ENCODE data around the gene ZNF385C. TPM values are rescaled to one million over a fixed set of nuclear protein-coding genes. Genes with fewer than 3 reads are reported as not detected.
A peak's percentile ranks its signal among the peaks of the same experiment; 100 is the strongest.

Gene ZNF385C
- total and polyA plus RNA-seq, 2 of the 13 experiments (the other 11 are each of a cell fraction or from before 2014, with no cell fraction given), result 2.3 to 6.1 TPM

- TF ChIP-seq HMGXB3 (CRISPR knock-in tag; IDR thresholded peaks at IDR 0.05; ENCODE audit: borderline replicate concordance) (no peak), HNRNPL (IDR thresholded peaks at IDR 0.05; ENCODE audit: low read depth, low read length) (no peak), ZNF691 (CRISPR knock-in tag; IDR thresholded peaks at IDR 0.05; ENCODE audit: borderline replicate concordance, low read depth) (no peak), SP5 (CRISPR knock-in tag; IDR thresholded peaks at IDR 0.05; ENCODE audit: borderline replicate concordance, low read depth) (peak; percentile 20; the same call in 1 of the 2 replicates), GATA4 (IDR thresholded peaks at IDR 0.05; ENCODE audit: borderline replicate concordance, low read depth) (no peak), HNF4A (CRISPR knock-in tag; IDR thresholded peaks at IDR 0.05) (peak; percentile 72), CC2D1A (CRISPR knock-in tag; IDR thresholded peaks at IDR 0.05) (no peak), ZNF678 (CRISPR knock-in tag; IDR thresholded peaks at IDR 0.05) (no peak), POLR2A (IDR thresholded peaks at IDR 0.05; ENCODE audit: insufficient read depth in 1 of 2, low read depth in 2 of 2, low read length in 2 of 2) (no peak), ZKSCAN1 (IDR thresholded peaks at IDR 0.05; ENCODE audit: low read length) (no peak), PHB2 (IDR thresholded peaks at IDR 0.05; ENCODE audit: partially characterized antibody) (no peak), PTBP1 (IDR thresholded peaks at IDR 0.05; ENCODE audit: low read depth, low read length, poor library complexity, severe bottlenecking) (no peak), GTF2F1 (IDR thresholded peaks at IDR 0.05; ENCODE audit: low read length) (no peak), CTCF (CRISPR knock-in tag; IDR thresholded peaks at IDR 0.05) (no peak), ZNF251 (CRISPR knock-in tag; IDR thresholded peaks at IDR 0.05) (no peak), ZNF660 (CRISPR knock-in tag; IDR thresholded peaks at IDR 0.05; ENCODE audit: borderline replicate concordance, low read depth) (no peak), ZNF281 (CRISPR knock-in tag; IDR thresholded peaks at IDR 0.05; ENCODE audit: borderline replicate concordance) (no peak), CENPX (CRISPR knock-in tag; IDR thresholded peaks at IDR 0.05) (no peak), ZC3H4 (CRISPR knock-in tag; IDR thresholded peaks at IDR 0.05; ENCODE audit: borderline replicate concordance) (no peak), ATRX (CRISPR knock-in tag; IDR thresholded peaks at IDR 0.05; ENCODE audit: borderline replicate concordance) (no peak), ETS1 (CRISPR knock-in tag; IDR thresholded peaks at IDR 0.05) (no peak)
These were observed 95.4 kb downstream of the ZNF385C start (continued) for GRCh38 chr17:42002792-42003301.
